ENCODE measurements around the gene GLIS1. TPM values are rescaled to one million over a fixed set of nuclear protein-coding genes. Genes with fewer than 3 reads are reported as not detected.

The GLIS1 gene
- total RNA-seq, 1 experiment from 2014 or later = 1.7 TPM

GRCh38 chr1:53636621-53637171 is 102.3 kb downstream of the GLIS1 start:
- no peaks in the 10 kb centered on the region for H3K36me3 ChIP-seq (ENCODE audit: low read depth, low read length)
- ATAC-seq (no peak), DNase-seq (no peak)
- H3K4me3 ChIP-seq (ENCODE audit: low read length) = no peak overlapping the region
- H3F3A ChIP-seq (ENCODE audit: low read length, unreplicated experiment) = no peaks in the 10 kb centered on the region
- H3K9me3 ChIP-seq (ENCODE audit: low read length) = no peaks in the 10 kb centered on the region
- no peaks in the 10 kb centered on the region for H3K79me2 ChIP-seq (ENCODE audit: low read length)
- H3K9me2 ChIP-seq (replicated peaks; ENCODE audit: low read length) = no peaks in the 10 kb centered on the region
- no TSS peak for BruUV-seq (replicated peaks)
- peaks cover 8% of the 10 kb centered on the region for H3K4me1 ChIP-seq (ENCODE audit: insufficient read depth, low read length)
- H3K27ac ChIP-seq (ENCODE audit: low read length) = no peak overlapping the region
- H3K4me2 ChIP-seq (ENCODE audit: low read length) = no peak overlapping the region
- H3K9ac ChIP-seq (ENCODE audit: low read length) = no peak overlapping the region
- ChIA-PET POLR2A (ENCODE audit: unreplicated experiment) (no interaction called here), CTCF (no interaction called here)
- intact Hi-C loops (cut with micrococcal nuclease) = no loop called here
- H2AFZ ChIP-seq (ENCODE audit: low read length) = no peak overlapping the region
- H4K20me1 ChIP-seq (ENCODE audit: low read length) = no peaks in the 10 kb centered on the region
- TF ChIP-seq CTCF (conservative IDR thresholded peaks at IDR 0.05; ENCODE audit: low read depth, low read length) (no peak), EZH2 (IDR thresholded peaks at IDR 0.05; ENCODE audit: low read length, unreplicated experiment) (no peak), EZH2phosphoT487 (IDR thresholded peaks at IDR 0.05; ENCODE audit: borderline replicate concordance, low read length) (no peak)
- no peaks in the 10 kb centered on the region for H3K27me3 ChIP-seq (ENCODE audit: low read length)

GRCh38 chr1:53634571-53634979 is 104.4 kb downstream of the GLIS1 start:
- Histone ChIP-seq H3K9me2 (replicated peaks; ENCODE audit: low read length) (no peaks in the 10 kb centered on the region), H3K4me2 (ENCODE audit: low read length) (no peak overlapping the region), H3K4me1 (ENCODE audit: insufficient read depth, low read length) (peaks cover under 1% of the 10 kb centered on the region), H3K27ac (ENCODE audit: low read length) (no peak overlapping the region), H3F3A (ENCODE audit: low read length, unreplicated experiment) (no peaks in the 10 kb centered on the region), H3K36me3 (ENCODE audit: low read depth, low read length) (no peaks in the 10 kb centered on the region), H2AFZ (ENCODE audit: low read length) (no peak overlapping the region), H3K9me3 (ENCODE audit: low read length) (no peaks in the 10 kb centered on the region), H3K4me3 (ENCODE audit: low read length) (no peak overlapping the region), H3K27me3 (ENCODE audit: low read length) (no peaks in the 10 kb centered on the region), H4K20me1 (ENCODE audit: low read length) (no peaks in the 10 kb centered on the region), H3K9ac (ENCODE audit: low read length) (no peak overlapping the region), H3K79me2 (ENCODE audit: low read length) (no peaks in the 10 kb centered on the region)
- DNase-seq (no peak), ATAC-seq (no peak)
- POLR2A ChIA-PET (ENCODE audit: unreplicated experiment) = no interaction called here
- intact Hi-C loops (cut with micrococcal nuclease) = no loop called here
- BruUV-seq (replicated peaks) = no TSS peak
- no peak for TF ChIP-seq CTCF (conservative IDR thresholded peaks at IDR 0.05; ENCODE audit: low read depth, low read length)
- no peak for TF ChIP-seq EZH2phosphoT487 (IDR thresholded peaks at IDR 0.05; ENCODE audit: borderline replicate concordance, low read length)
- no peak for TF ChIP-seq EZH2 (IDR thresholded peaks at IDR 0.05; ENCODE audit: low read length, unreplicated experiment)
- CTCF ChIA-PET = no interaction called here

- CTCF ChIA-PET = no interaction called here
These were observed 105.8 kb downstream of the GLIS1 start for GRCh38 chr1:53633073-53633704.

More at GRCh38 chr1:53633073-53633704, 105.8 kb downstream of the GLIS1 start:
- no peak overlapping the region for H3K4me3 ChIP-seq (ENCODE audit: low read length)
- DNase-seq (no peak), ATAC-seq (no peak)
- H3F3A ChIP-seq (ENCODE audit: low read length, unreplicated experiment) = no peaks in the 10 kb centered on the region
- intact Hi-C loops (cut with micrococcal nuclease) = no loop called here
- H3K79me2 ChIP-seq (ENCODE audit: low read length) = no peaks in the 10 kb centered on the region
- H3K27ac ChIP-seq (ENCODE audit: low read length) = no peak overlapping the region
- H3K9me3 ChIP-seq (ENCODE audit: low read length) = no peaks in the 10 kb centered on the region
- POLR2A ChIA-PET (ENCODE audit: unreplicated experiment) = no interaction called here
- BruUV-seq (replicated peaks) = no TSS peak
- TF ChIP-seq EZH2 (IDR thresholded peaks at IDR 0.05; ENCODE audit: low read length, unreplicated experiment) = no peak
- TF ChIP-seq CTCF (conservative IDR thresholded peaks at IDR 0.05; ENCODE audit: low read depth, low read length) = no peak
- no peak for TF ChIP-seq EZH2phosphoT487 (IDR thresholded peaks at IDR 0.05; ENCODE audit: borderline replicate concordance, low read length)
- H3K9me2 ChIP-seq (replicated peaks; ENCODE audit: low read length) = no peaks in the 10 kb centered on the region
- no peak overlapping the region for H2AFZ ChIP-seq (ENCODE audit: low read length)
- H3K4me1 ChIP-seq (ENCODE audit: insufficient read depth, low read length) = no peaks in the 10 kb centered on the region
- no peaks in the 10 kb centered on the region for H3K27me3 ChIP-seq (ENCODE audit: low read length)
- no peaks in the 10 kb centered on the region for H4K20me1 ChIP-seq (ENCODE audit: low read length)
- H3K9ac ChIP-seq (ENCODE audit: low read length) = no peak overlapping the region
- H3K4me2 ChIP-seq (ENCODE audit: low read length) = no peak overlapping the region
- no peaks in the 10 kb centered on the region for H3K36me3 ChIP-seq (ENCODE audit: low read depth, low read length)
